ENCODE measurements around the gene SERTAD1.

SERTAD1 gene, protein sequence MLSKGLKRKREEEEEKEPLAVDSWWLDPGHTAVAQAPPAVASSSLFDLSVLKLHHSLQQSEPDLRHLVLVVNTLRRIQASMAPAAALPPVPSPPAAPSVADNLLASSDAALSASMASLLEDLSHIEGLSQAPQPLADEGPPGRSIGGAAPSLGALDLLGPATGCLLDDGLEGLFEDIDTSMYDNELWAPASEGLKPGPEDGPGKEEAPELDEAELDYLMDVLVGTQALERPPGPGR

DNA sequence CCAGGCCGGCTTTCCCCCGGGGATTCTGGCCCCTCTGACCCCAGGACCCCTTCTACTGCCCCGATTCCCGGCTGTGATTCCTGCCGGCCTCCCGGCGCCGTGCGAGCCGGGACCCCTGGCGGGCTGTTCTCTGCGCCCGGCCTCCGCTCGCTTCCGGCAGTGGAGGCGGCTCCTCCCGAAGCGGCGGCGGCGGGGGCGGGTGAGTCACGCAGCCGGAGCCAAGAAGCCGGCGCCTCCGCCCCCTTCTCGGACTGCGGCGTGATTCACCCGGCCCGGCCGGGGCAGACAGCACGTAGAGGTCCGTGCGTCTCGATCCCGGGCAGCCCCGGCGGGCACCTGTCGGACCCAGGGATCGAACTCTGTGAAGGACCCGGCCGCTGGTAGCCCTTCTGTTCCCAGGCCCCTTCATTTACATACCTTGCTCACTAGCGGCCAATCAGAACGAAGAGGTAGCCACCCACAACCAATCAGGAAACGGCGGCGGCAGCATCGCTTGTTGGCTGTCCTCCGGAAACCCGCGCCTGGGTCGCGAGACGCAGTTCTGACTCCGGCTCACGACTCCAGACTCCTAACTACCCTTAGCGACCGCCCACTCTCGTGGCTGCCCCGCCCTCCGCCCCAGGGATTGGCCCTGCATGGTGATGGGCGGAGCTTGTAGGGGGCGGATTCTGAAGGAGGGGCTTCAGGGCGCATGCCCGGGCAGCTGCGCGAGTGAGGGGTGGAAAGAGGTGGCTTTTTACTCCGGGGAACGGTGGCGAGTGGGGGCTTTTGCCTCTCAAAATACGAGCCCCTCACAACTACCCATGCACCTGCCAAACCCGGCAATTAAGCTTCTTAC lies at the start of gene SERTAD1:
Gene SERTAD1 (minus strand): TSS at position 543 of the 838 bp plus-strand sequence. CDS start 2,446 bp downstream, outside the sequence.
- TF ChIP-seq, protein P1, sequence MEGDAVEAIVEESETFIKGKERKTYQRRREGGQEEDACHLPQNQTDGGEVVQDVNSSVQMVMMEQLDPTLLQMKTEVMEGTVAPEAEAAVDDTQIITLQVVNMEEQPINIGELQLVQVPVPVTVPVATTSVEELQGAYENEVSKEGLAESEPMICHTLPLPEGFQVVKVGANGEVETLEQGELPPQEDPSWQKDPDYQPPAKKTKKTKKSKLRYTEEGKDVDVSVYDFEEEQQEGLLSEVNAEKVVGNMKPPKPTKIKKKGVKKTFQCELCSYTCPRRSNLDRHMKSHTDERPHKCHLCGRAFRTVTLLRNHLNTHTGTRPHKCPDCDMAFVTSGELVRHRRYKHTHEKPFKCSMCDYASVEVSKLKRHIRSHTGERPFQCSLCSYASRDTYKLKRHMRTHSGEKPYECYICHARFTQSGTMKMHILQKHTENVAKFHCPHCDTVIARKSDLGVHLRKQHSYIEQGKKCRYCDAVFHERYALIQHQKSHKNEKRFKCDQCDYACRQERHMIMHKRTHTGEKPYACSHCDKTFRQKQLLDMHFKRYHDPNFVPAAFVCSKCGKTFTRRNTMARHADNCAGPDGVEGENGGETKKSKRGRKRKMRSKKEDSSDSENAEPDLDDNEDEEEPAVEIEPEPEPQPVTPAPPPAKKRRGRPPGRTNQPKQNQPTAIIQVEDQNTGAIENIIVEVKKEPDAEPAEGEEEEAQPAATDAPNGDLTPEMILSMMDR (IDR thresholded peaks at IDR 0.05; ENCODE audit: borderline replicate concordance, insufficient read depth, low read depth, low read length), result peak; percentile 85
- peak within 1 kb of the TSS; percentile 88 for H3K4me3 ChIP-seq (ENCODE audit: low read depth, low read length)

DNA sequence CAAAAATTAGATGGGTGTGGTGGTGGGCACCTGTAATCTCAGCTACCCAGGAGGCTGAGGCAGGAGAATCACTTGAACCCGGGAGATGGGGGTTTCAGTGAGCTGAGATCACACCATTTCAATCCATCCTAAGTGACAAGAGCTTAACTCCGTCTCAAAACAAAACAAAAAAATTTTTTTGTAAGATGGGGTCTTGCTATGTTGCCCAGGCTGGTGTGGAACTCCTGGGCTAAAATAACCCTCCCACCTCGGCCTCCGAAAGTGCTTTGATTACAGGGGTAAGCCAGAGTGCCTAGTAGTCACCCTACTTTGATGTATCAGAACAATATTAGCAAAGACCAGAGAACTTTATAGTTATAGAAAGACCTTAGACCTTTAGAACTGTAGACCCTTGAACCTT lies 48.9 kb upstream of the SERTAD1 start:
- no peak overlapping the region for H3K4me3 ChIP-seq (ENCODE audit: low read depth, low read length)
- TF ChIP-seq, protein P1 (IDR thresholded peaks at IDR 0.05; ENCODE audit: borderline replicate concordance, insufficient read depth, low read depth, low read length), result no peak

DNA sequence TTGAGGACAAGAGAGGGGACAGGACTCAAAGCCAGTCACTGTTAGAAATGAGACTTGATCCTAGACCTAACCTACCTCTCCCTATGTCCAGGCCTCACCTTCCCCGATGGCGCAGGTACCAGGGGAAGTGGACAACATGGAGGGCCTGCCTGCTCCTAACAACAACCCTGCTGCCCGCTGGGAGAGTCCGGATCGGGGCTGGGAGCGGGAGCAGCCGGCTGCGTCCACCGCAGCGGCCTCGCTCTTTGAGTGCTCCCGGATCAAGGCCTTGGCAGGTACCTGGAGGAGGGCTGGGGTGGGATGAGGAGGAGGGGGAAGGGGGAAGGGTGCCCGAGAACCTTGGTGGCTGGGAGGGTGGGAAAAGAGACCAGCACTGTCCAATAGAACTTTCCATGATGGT lies 46.7 kb upstream of the SERTAD1 start:
- no peak overlapping the region for H3K4me3 ChIP-seq (ENCODE audit: low read depth, low read length)
- TF ChIP-seq, protein P1 (IDR thresholded peaks at IDR 0.05; ENCODE audit: borderline replicate concordance, insufficient read depth, low read depth, low read length), result no peak

DNA sequence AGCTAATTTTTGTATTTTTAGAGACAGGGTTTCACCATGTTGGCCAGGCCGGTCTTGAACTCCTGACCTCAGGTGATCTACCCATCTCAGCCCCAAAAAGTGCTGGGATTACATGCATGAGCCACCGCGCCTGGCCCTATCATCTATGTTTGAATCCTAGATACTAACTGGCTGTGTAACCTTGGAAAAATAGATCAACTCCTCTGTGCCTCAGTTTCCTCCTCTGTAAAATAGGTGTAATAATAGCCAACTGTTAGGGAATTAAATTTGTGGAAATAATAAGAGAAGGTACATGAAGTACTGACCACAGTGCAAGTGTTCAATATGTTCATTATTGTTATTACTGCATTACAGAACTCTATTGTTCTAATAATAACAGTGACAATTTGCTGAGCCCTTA lies 45.3 kb upstream of the SERTAD1 start:
- no peak overlapping the region for H3K4me3 ChIP-seq (ENCODE audit: low read depth, low read length)

DNA sequence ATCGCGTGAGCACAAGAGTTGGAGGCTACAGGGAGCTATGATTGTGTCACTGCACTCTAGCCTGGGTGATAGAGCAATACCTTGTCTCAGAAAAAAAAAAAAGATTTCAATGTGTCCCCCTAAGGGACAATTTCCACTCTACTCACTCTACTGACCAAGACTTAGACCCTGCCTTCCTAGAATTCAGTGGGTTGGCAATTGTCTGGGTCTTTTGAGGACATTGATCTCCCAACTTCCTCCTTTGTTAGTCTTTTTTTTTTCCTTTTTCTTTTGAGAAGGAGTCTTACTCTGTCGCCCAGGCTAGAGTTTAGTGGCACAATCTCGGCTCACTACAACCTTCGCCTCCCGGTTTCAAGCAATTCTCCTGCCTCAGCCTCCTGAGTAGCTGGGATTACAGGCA lies 43.2 kb upstream of the SERTAD1 start:
- TF ChIP-seq, protein P1 (IDR thresholded peaks at IDR 0.05; ENCODE audit: borderline replicate concordance, insufficient read depth, low read depth, low read length), result no peak
- H3K4me3 ChIP-seq (ENCODE audit: low read depth, low read length), result no peak overlapping the region

More for the DNA sequence above, 45.3 kb upstream of the SERTAD1 start:
- TF ChIP-seq, protein P1 (IDR thresholded peaks at IDR 0.05; ENCODE audit: borderline replicate concordance, insufficient read depth, low read depth, low read length), result no peak

DNA sequence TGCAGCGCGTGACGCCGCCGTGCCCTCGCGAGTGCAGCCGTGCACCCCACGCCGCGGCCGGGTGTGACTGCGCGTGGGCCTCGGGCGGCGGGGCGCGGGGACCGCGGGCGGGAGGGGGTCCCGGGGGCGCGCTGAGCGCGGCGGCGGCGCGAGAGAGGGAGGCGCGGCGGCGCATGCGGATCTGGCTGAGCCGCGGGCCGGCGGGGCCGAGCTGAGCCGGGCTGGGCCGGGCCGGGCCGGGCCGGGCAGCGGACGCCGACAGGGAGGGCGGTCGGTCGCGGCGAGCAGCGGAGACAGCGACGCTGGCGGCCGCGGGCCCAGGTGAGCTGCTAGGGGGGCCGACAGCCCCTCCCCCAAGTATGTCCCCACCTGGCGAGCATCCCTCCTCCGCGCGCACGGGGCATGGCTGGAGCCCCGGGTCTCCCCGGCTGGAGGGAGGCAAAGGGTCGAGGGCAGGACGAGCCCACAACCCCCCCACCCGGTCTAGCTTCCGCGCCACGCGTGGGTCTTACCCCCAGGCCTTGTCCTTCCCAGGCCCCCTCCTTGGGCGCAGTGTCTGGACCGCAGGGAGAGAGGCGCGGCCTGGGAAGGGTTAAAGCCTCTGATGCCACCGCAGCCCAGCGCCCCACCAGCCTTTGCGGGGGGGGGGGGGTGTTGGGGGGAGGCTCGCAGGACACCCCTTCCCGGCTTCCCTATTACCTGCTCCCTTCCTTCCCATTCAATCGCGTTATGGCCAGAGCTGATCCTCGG lies 41.4 kb upstream of the SERTAD1 start, which contains the start of gene SPTBN4:
Gene SPTBN4 (plus strand): TSS at position 17 of the 750 bp plus-strand sequence. CDS start 5,621 bp downstream, outside the sequence.
- H3K4me3 ChIP-seq (ENCODE audit: low read depth, low read length), result peak within 1 kb of the TSS; percentile 34
- TF ChIP-seq, protein P1 (IDR thresholded peaks at IDR 0.05; ENCODE audit: borderline replicate concordance, insufficient read depth, low read depth, low read length), result no peak

Measured in GM12875 (cell line).